IMR-90 (cell line): ENCODE measurements around the gene LRP1-AS. TPM values are rescaled to one million over a fixed set of nuclear protein-coding genes. Genes with fewer than 3 reads are reported as not detected.

Experiments used
- ATAC-seq: fragments of 200-7000 bp; cut with Tn5 transposase; 2 replicates; pipeline ENCODE4 v1.9.1; 2020; ENCODE audit warnings: low read depth, mild to moderate bottlenecking, moderate library complexity
- BruUV-seq: library from RNA; stranded (reverse); fragments of 400-500 nt; replicated peaks from 2 replicates; lab custom pipeline; 2021; lab: Mats Ljungman, UMichigan
- CTCF ChIA-PET: fragments of 300-600 bp; formaldehyde crosslinking; extraction: SDS; loops from one replicate; lab custom pipeline; 2021; ENCODE audit warnings: antibody characterized with exemption; lab: Yijun Ruan, JAX
- POLR2A ChIA-PET: fragments of 300-600 bp; sonication (Branson Sonifier 250); formaldehyde crosslinking; loops from one replicate; lab custom pipeline; 2022; ENCODE audit warnings: antibody characterized with exemption; ENCODE audit not compliant: unreplicated experiment; lab: Charles Lee
- DNase-seq: peaks from one replicate; pipeline ENCODE4 v3.0.0; 2013
- H2AFZ ChIP-seq: replicated peaks from 2 replicates; pipeline ENCODE3; 2013; ENCODE audit warnings: low read length, mild to moderate bottlenecking; ENCODE audit not compliant: poor library complexity
- H2AK5ac ChIP-seq: 2 replicates; pipeline ENCODE4 v1.6.1; 2013; ENCODE audit warnings: low read depth, low read length, inconsistent platforms
- H2AK9ac ChIP-seq: replicated peaks from 2 replicates; pipeline ENCODE3; 2013; ENCODE audit warnings: mild to moderate bottlenecking, low read depth, low read length, moderate library complexity; ENCODE audit not compliant: poor library complexity
- H2BK120ac ChIP-seq: 2 replicates; pipeline ENCODE4 v1.6.1; 2013; ENCODE audit warnings: low read depth, low read length, inconsistent platforms
- H2BK15ac ChIP-seq: 3 replicates; pipeline ENCODE4 v1.6.1; 2013; ENCODE audit warnings: low read depth, low read length, inconsistent platforms
- H2BK20ac ChIP-seq: 2 replicates; pipeline ENCODE4 v1.6.1; 2013; ENCODE audit warnings: low read depth, mild to moderate bottlenecking, inconsistent platforms, low read length, moderate library complexity
- H2BK5ac ChIP-seq: 2 replicates; pipeline ENCODE4 v1.6.1; 2013; ENCODE audit warnings: mild to moderate bottlenecking, low read depth, low read length, inconsistent platforms; ENCODE audit not compliant: poor library complexity, severe bottlenecking
- H3K14ac ChIP-seq: replicated peaks from 2 replicates; pipeline ENCODE4 v1.6.1; 2013; ENCODE audit warnings: low read depth, low read length, inconsistent platforms
- H3K18ac ChIP-seq: 2 replicates; pipeline ENCODE4 v1.6.1; 2013; ENCODE audit warnings: low read depth, low read length, control low read depth
- H3K23ac ChIP-seq: 2 replicates; pipeline ENCODE4 v1.6.1; 2013; ENCODE audit warnings: low read depth, low read length, inconsistent platforms
- H3K27ac ChIP-seq: 2 replicates; pipeline ENCODE4 v1.5.1; 2013; ENCODE audit warnings: mild to moderate bottlenecking, control low read depth, low read length; ENCODE audit not compliant: insufficient read depth
- H3K27me3 ChIP-seq: 2 replicates; pipeline ENCODE4 v1.6.1; 2013; ENCODE audit warnings: low read length; ENCODE audit not compliant: control insufficient read depth, insufficient read depth
- H3K36me3 ChIP-seq: 2 replicates; pipeline ENCODE4 v1.6.1; 2013; ENCODE audit warnings: low read length, mixed read lengths; ENCODE audit not compliant: control insufficient read depth, insufficient read depth
- H3K4ac ChIP-seq: 2 replicates; pipeline ENCODE4 v1.6.1; 2013; ENCODE audit warnings: low read depth, low read length, inconsistent platforms
- H3K4me1 ChIP-seq: 2 replicates; pipeline ENCODE4 v1.6.1; 2013; ENCODE audit warnings: low read length, mixed read lengths; ENCODE audit not compliant: control insufficient read depth, insufficient read depth
- H3K4me2 ChIP-seq: 2 replicates; pipeline ENCODE4 v1.6.1; 2013; ENCODE audit warnings: low read depth, mild to moderate bottlenecking, control low read depth, low read length, moderate library complexity
- H3K4me3 ChIP-seq: 2 replicates; pipeline ENCODE4 v1.5.1; 2013; ENCODE audit warnings: low read depth, mild to moderate bottlenecking, control low read depth, low read length, moderate library complexity; ENCODE audit not compliant: insufficient read depth
- H3K56ac ChIP-seq: 2 replicates; pipeline ENCODE4 v1.6.1; 2013; ENCODE audit warnings: low read length, inconsistent platforms; ENCODE audit not compliant: insufficient read depth; ENCODE audit errors: extremely low read depth
- H3K79me1 ChIP-seq, 2 experiments: 2 replicates each; pipeline ENCODE4 v1.6.1; 2013; ENCODE audit warnings: low read length in 2 of 2, inconsistent platforms in 1 of 2, low read depth in 1 of 2
- H3K9ac ChIP-seq: 2 replicates; pipeline ENCODE4 v1.6.1; 2013; ENCODE audit warnings: low read depth, low read length, control low read depth
- H3K9me1 ChIP-seq: 2 replicates; pipeline ENCODE4 v1.6.1; 2013; ENCODE audit warnings: low read length, inconsistent platforms; ENCODE audit not compliant: insufficient read depth
- H3K9me3 ChIP-seq: 2 replicates; pipeline ENCODE4 v1.6.1; 2013; ENCODE audit warnings: low read length; ENCODE audit not compliant: control insufficient read depth, insufficient read depth
- H4K20me1 ChIP-seq: 2 replicates; pipeline ENCODE4 v1.6.1; 2013; ENCODE audit warnings: low read length, inconsistent platforms; ENCODE audit not compliant: insufficient read depth
- H4K5ac ChIP-seq: 2 replicates; pipeline ENCODE4 v1.6.1; 2013; ENCODE audit warnings: mild to moderate bottlenecking, low read depth, low read length, control low read depth
- H4K8ac ChIP-seq, 2 experiments: 2 replicates each; pipeline ENCODE4 v1.6.1; 2013; ENCODE audit warnings: low read depth in 2 of 2, low read length in 2 of 2, control low read depth in 1 of 2, inconsistent platforms in 1 of 2
- H4K91ac ChIP-seq: 2 replicates; pipeline ENCODE4 v1.6.1; 2013; ENCODE audit warnings: low read depth, low read length, inconsistent platforms; ENCODE audit not compliant: insufficient read depth
- BHLHE40 ChIP-seq: fragments of 150-350 bp; IDR thresholded peaks from 2 replicates; pipeline ENCODE4 v1.6.1; 2016; ENCODE audit warnings: mild to moderate bottlenecking, low read depth, low read length
- CHD1 ChIP-seq: IDR thresholded peaks from 2 replicates; pipeline ENCODE4 v1.6.1; 2012; ENCODE audit warnings: low read depth, low read length, improper control_type of control experiment
- FOS ChIP-seq: fragments of 150-350 bp; IDR thresholded peaks from 2 replicates; pipeline ENCODE4 v1.6.1; 2016; ENCODE audit warnings: low read depth, low read length
- MAFK ChIP-seq: IDR thresholded peaks from 2 replicates; pipeline ENCODE4 v1.6.1; 2012; ENCODE audit warnings: low read depth, low read length, improper control_type of control experiment
- MXI1 ChIP-seq: IDR thresholded peaks from 2 replicates; pipeline ENCODE4 v1.6.1; 2012; ENCODE audit warnings: low read depth, mild to moderate bottlenecking, low read length, moderate library complexity, borderline replicate concordance
- NFE2L2 ChIP-seq: fragments of 150-350 bp; IDR thresholded peaks from 2 replicates; pipeline ENCODE4 v1.6.1; 2016; ENCODE audit warnings: low read depth, mild to moderate bottlenecking, low read length
- WGBS, 2 experiments: methylation state at CpG; one replicate each; pipeline versions ENCODE4 v1.1.5 to v1.1.7; 2013; ENCODE audit warnings: missing lambda C conversion rate in 2 of 2; ENCODE audit not compliant: insufficient read length in 1 of 2; ENCODE audit errors: extremely low coverage in 2 of 2; 5-methylcytosine and 5-hydroxymethylcytosine counted together
- dilution Hi-C: fragments of 300-500 bp; cut with HindIII; formaldehyde crosslinking; loops from one replicate; pipeline ENCODE4 v1.14.3; 2018; ENCODE audit warnings: low sequenced_read_pairs; ENCODE audit not compliant: unreplicated experiment
- in situ Hi-C: fragments of 300-500 bp; cut with MboI; formaldehyde crosslinking; loops from 3 replicates; pipeline ENCODE4 v1.14.3; 2019; ENCODE audit warnings: low sequenced_read_pairs, inconsistent platforms, mixed read lengths
- intact Hi-C: fragments of 100-400 bp; cut with micrococcal nuclease; formaldehyde crosslinking; loops from 2 replicates; pipeline ENCODE4 v1.10.0; 2022
- polyA plus RNA-seq, 3 experiments: library from polyadenylated mRNA; depleted of rRNA; stranded (reverse); fragments of >200 nt; gene quantifications; 2 replicates each; pipeline ENCODE4 v1.2.3, GENCODE V29; 2012; ENCODE audit warnings: low replicate concordance in 1 of 3
- total RNA-seq: library from RNA; depleted of rRNA; stranded (reverse); fragments of >200 nt; gene quantifications from 2 replicates; pipeline ENCODE4 v1.2.3, GENCODE V29; 2012
- TF ChIP-seq, protein P1 (sequence below): fragments of 150-350 bp; IDR thresholded peaks from 2 replicates; pipeline ENCODE4 v1.6.1; 2017; ENCODE audit warnings: mild to moderate bottlenecking, antibody characterized with exemption, low read length, low read depth

The LRP1-AS gene
- total and polyA plus RNA-seq, 2 of the 4 experiments (the other 2 are of a cell fraction) = not detected

DNA sequence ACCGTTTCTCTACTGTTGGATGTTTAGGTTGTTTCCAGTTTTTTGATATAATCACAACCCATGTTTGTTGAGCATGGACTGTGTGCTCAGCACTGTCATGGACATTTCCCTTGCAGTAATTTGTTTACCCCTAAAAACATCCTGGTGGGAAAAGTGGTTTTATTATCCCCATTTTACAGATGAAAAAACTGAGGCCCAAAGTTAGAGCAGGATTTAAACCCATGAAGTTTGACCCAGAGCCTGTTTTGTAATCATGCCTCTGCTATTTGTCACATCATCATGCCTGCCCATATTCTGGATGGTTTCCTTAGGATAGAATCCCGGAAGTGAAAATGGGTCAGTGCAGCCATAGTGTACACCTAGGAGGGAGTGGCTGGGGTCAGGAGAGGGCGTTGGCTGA lies 17.0 kb upstream of the LRP1-AS start:
- Histone ChIP-seq H3K36me3 (peaks cover 88% of the 10 kb centered on the region), H3K4me3 (no peak overlapping the region), H3K14ac (no peak overlapping the region), H2AFZ (no peak overlapping the region), H3K18ac (no peak overlapping the region), H4K20me1 (peaks cover 44% of the 10 kb centered on the region), H3K79me1 (peaks cover 12 to 69% of the 10 kb centered on the region in 2 experiments; a peak in 3 of 4 replicates), H3K9me1 (peaks cover 18% of the 10 kb centered on the region), H4K5ac (no peak overlapping the region), H3K9me3 (no peaks in the 10 kb centered on the region), H2BK120ac (no peak overlapping the region), H3K27me3 (no peaks in the 10 kb centered on the region), H4K91ac (no peak overlapping the region), H3K9ac (no peak overlapping the region), H3K4ac (no peak overlapping the region), H3K4me2 (no peak overlapping the region), H2AK9ac (peak overlapping the region; percentile 44), H3K23ac (no peak overlapping the region), H4K8ac (no peak overlapping the region), H3K4me1 (peaks cover 4% of the 10 kb centered on the region; the same call in 1 of the 2 replicates), H3K27ac (no peak overlapping the region), H3K56ac (no peak overlapping the region), H2AK5ac (no peak overlapping the region), H2BK5ac (no peak overlapping the region), H2BK20ac (no peak overlapping the region), H2BK15ac (no peak overlapping the region)
- dilution Hi-C loops (no loop called here), intact Hi-C loops (no loop called here), in situ Hi-C loops (no loop called here)
- ChIA-PET POLR2A (no interaction called here), CTCF (no interaction called here)
- ATAC-seq (no peak), DNase-seq (no peak)
- WGBS, 2 experiments = 88% methylated on average over 1 of the region's 3 CpGs; no CpG with 5 or more reads in 1 of the 2 experiments
- no TSS peak for BruUV-seq
- TF ChIP-seq MXI1 (no peak), MAFK (no peak), CHD1 (no peak), NFE2L2 (no peak), BHLHE40 (no peak), FOS (no peak)
- TF ChIP-seq, protein P1, sequence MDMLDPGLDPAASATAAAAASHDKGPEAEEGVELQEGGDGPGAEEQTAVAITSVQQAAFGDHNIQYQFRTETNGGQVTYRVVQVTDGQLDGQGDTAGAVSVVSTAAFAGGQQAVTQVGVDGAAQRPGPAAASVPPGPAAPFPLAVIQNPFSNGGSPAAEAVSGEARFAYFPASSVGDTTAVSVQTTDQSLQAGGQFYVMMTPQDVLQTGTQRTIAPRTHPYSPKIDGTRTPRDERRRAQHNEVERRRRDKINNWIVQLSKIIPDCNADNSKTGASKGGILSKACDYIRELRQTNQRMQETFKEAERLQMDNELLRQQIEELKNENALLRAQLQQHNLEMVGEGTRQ = no peak
